Hepatocyte (in vitro differentiated cells): ENCODE measurements around the gene ARHGAP5. TPM values are rescaled to one million over a fixed set of nuclear protein-coding genes. Genes with fewer than 3 reads are reported as not detected.

ENCODE experiments used
- DNase-seq: peaks from one replicate; pipeline ENCODE4 v3.0.0-alpha.2; 2016; ENCODE audit warnings: low spot score
- H2AFZ ChIP-seq: fragments of 200-600 bp; sonication (generic); 2 replicates; pipeline ENCODE4 v1.6.0; 2016; ENCODE audit warnings: antibody characterized with exemption, mild to moderate bottlenecking
- H3K27ac ChIP-seq: fragments of 200-600 bp; sonication (generic); 2 replicates; pipeline ENCODE4 v1.5.1; 2016; ENCODE audit warnings: mild to moderate bottlenecking
- H3K27me3 ChIP-seq: fragments of 200-600 bp; sonication (generic); 2 replicates; pipeline ENCODE4 v1.6.1; 2016
- H3K36me3 ChIP-seq: fragments of 200-600 bp; sonication (generic); replicated peaks from 2 replicates; pipeline ENCODE4 v1.5.1; 2016; ENCODE audit warnings: low read depth; ENCODE audit not compliant: insufficient read depth
- H3K4me1 ChIP-seq: fragments of 200-600 bp; sonication (generic); 2 replicates; pipeline ENCODE4 v1.5.1; 2016; ENCODE audit warnings: mild to moderate bottlenecking, moderate library complexity; ENCODE audit not compliant: insufficient read depth
- H3K4me2 ChIP-seq: fragments of 200-600 bp; sonication (generic); 2 replicates; pipeline ENCODE4 v1.6.0; 2016
- H3K4me3 ChIP-seq: fragments of 200-600 bp; sonication (generic); 2 replicates; pipeline ENCODE4 v1.5.1; 2016; ENCODE audit warnings: mild to moderate bottlenecking
- H3K79me2 ChIP-seq: fragments of 200-600 bp; sonication (generic); 2 replicates; pipeline ENCODE4 v1.6.0; 2017; ENCODE audit warnings: mild to moderate bottlenecking
- H3K9me2 ChIP-seq: fragments of 200-600 bp; sonication (generic); replicated peaks from 2 replicates; pipeline ENCODE4 v1.6.0; 2017; ENCODE audit warnings: mild to moderate bottlenecking; ENCODE audit not compliant: insufficient read depth
- H3K9me3 ChIP-seq: fragments of 200-600 bp; sonication (generic); 2 replicates; pipeline ENCODE4 v1.5.1; 2016; ENCODE audit warnings: low read depth, mild to moderate bottlenecking
- H4K20me1 ChIP-seq: fragments of 200-600 bp; sonication (generic); 2 replicates; pipeline ENCODE4 v1.6.0; 2016; ENCODE audit warnings: mild to moderate bottlenecking; ENCODE audit not compliant: insufficient read depth, poor library complexity, severe bottlenecking
- EZH2 ChIP-seq: fragments of 200-600 bp; sonication (generic); IDR thresholded peaks from 2 replicates; pipeline ENCODE4 v1.6.1; 2016; ENCODE audit warnings: antibody characterized with exemption, mild to moderate bottlenecking, borderline replicate concordance
- EZH2phosphoT487 ChIP-seq: fragments of 200-600 bp; sonication (generic); IDR thresholded peaks from one replicate; pipeline ENCODE4 v1.6.1; 2018; ENCODE audit warnings: antibody characterized with exemption, mild to moderate bottlenecking, low read depth, moderate library complexity; ENCODE audit not compliant: unreplicated experiment, severe bottlenecking
- WGBS: methylation state at CpG from one replicate; pipeline ENCODE4 v1.1.6; 2016; ENCODE audit warnings: low lambda C conversion rate; ENCODE audit errors: missing lambda C conversion rate; 5-methylcytosine and 5-hydroxymethylcytosine counted together
- polyA plus RNA-seq: library from polyadenylated mRNA; unstranded; fragments of >200 nt; fragmentation: Nextera tagmentation; extraction: Ambion mirVana; gene quantifications from 2 replicates; pipeline ENCODE4 v1.2.1, GENCODE V29; 2016
- total RNA-seq: library from RNA; depleted of rRNA; stranded (reverse); fragments of >200 nt; gene quantifications from 2 replicates; pipeline ENCODE4 v1.2.3, GENCODE V29; 2014
- TF ChIP-seq, protein P1 (sequence below): fragments of 200-600 bp; sonication (generic); IDR thresholded peaks from 2 replicates; pipeline ENCODE4 v1.5.1; 2016; ENCODE audit warnings: antibody characterized with exemption, mild to moderate bottlenecking; ENCODE audit not compliant: poor library complexity

ARHGAP5 gene
- total and polyA plus RNA-seq, 2 experiments from 2014 or later: 16.5 to 144 TPM

DNA sequence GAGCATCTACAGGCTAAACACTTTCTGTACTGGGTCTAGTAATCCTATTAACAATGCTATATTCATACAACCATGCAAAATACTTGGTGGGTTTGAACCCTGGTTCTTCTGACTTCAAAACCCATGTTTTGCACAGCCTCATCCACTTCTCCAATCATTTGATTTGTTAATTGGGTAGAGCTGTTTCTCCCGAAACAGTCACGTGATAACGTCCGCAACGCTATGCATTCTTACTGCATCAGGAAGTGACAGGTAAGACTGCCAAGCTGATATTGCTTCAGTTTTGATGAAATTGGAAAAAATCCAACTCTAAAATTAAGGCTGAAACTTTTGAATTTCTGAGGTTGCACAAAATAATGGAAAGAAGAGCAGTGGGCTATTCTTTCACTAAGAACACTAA lies 94.4 kb downstream of the ARHGAP5 start:
- H2AFZ ChIP-seq: no peak overlapping the region

DNA sequence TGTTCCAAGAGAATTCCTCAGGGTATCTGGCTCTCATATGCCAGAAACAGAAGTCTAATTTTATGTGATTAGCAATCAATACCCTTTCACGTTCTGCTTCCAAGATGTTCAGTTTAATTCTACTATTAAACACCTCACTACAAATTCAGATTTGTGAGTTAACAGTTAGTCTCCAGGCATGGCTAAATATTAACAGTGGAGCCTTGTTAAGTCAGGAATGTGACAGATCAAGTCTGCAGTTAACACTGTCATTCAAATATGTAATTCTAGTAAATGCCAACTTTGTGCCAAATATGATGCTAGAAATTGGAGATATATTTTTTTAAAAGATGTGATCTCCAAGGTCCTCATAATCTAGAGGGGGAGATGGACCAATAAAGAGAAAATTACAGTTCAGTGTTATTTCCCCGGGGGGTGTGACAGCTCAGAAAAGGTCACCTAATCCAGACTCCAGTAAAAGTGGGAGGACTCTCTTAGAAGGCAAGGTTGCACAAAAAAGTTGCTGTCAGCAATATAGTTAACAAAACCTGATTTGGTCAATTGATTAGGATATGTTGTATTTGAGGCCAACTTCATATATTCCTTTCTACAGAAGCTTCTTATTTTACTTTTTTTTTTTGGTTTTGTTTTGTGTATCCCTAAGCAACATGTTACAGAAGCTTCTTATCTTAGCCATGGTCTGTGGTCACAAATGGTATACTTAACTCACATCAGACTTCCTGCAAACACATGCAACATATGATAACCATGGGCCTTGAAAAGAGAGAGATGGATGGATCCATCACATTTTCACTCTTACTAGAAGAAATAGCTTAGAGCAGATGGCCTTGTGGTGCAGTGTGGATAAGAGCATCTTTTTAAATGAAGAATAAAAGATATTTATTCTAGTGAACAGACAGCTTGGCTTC lies 106.3 kb downstream of the ARHGAP5 start:
- peaks cover 8% of the 10 kb centered on the region for H3K9me3 ChIP-seq
- no peak overlapping the region for H3K4me3 ChIP-seq
- no peaks in the 10 kb centered on the region for H3K4me1 ChIP-seq
- peak overlapping the region; percentile 4 for H3K4me2 ChIP-seq
- no peaks in the 10 kb centered on the region for H4K20me1 ChIP-seq
- H3K27ac ChIP-seq: no peak overlapping the region
- H3K9me2 ChIP-seq: no peaks in the 10 kb centered on the region
- no peaks in the 10 kb centered on the region for H3K79me2 ChIP-seq
- no peak overlapping the region for H2AFZ ChIP-seq
- H3K27me3 ChIP-seq: no peaks in the 10 kb centered on the region
- WGBS: 49% methylated on average over 2 of the region's 2 CpGs
- TF ChIP-seq EZH2: no peak
- TF ChIP-seq, protein P1, sequence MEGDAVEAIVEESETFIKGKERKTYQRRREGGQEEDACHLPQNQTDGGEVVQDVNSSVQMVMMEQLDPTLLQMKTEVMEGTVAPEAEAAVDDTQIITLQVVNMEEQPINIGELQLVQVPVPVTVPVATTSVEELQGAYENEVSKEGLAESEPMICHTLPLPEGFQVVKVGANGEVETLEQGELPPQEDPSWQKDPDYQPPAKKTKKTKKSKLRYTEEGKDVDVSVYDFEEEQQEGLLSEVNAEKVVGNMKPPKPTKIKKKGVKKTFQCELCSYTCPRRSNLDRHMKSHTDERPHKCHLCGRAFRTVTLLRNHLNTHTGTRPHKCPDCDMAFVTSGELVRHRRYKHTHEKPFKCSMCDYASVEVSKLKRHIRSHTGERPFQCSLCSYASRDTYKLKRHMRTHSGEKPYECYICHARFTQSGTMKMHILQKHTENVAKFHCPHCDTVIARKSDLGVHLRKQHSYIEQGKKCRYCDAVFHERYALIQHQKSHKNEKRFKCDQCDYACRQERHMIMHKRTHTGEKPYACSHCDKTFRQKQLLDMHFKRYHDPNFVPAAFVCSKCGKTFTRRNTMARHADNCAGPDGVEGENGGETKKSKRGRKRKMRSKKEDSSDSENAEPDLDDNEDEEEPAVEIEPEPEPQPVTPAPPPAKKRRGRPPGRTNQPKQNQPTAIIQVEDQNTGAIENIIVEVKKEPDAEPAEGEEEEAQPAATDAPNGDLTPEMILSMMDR: no peak
- TF ChIP-seq EZH2phosphoT487: no peak
- DNase-seq: no peak
- H3K36me3 ChIP-seq: no peaks in the 10 kb centered on the region

More for the DNA sequence above, 94.4 kb downstream of the ARHGAP5 start:
- no peak for DNase-seq
- H3K27me3 ChIP-seq: no peaks in the 10 kb centered on the region
- TF ChIP-seq EZH2phosphoT487: no peak
- no peak for TF ChIP-seq EZH2
- TF ChIP-seq, protein P1: no peak
- 93% methylated on average over 5 of the region's 5 CpGs for WGBS
- H3K9me2 ChIP-seq: no peaks in the 10 kb centered on the region
- no peak overlapping the region for H3K4me2 ChIP-seq
- H3K9me3 ChIP-seq: no peaks in the 10 kb centered on the region
- H3K36me3 ChIP-seq: no peaks in the 10 kb centered on the region
- H3K4me3 ChIP-seq: no peak overlapping the region
- no peaks in the 10 kb centered on the region for H3K79me2 ChIP-seq
- H3K27ac ChIP-seq: no peak overlapping the region
- H3K4me1 ChIP-seq: no peaks in the 10 kb centered on the region
- no peaks in the 10 kb centered on the region for H4K20me1 ChIP-seq

DNA sequence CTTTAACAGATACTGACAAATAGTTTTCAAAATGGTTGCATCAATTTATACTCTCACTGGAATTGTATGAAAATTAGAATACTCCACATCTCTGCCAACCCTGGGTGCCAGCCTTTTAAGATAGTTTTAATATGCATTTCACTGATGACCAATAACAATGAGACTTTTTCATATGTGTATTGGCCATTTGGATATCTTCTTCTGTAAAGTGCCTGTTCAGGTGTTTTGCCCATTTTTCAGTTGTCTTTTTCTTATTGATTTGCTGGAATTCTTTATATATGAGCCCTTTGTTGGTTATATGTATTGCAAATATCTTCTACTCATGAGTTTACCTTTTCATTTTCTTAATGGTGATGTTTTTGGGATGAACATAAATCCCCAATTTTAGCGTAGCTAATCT lies 108.0 kb downstream of the ARHGAP5 start:
- Histone ChIP-seq H3K4me1 (no peaks in the 10 kb centered on the region), H3K79me2 (no peaks in the 10 kb centered on the region), H3K4me2 (no peak overlapping the region), H4K20me1 (no peaks in the 10 kb centered on the region), H3K27ac (no peak overlapping the region), H2AFZ (no peak overlapping the region), H3K4me3 (no peak overlapping the region), H3K36me3 (no peaks in the 10 kb centered on the region), H3K27me3 (no peaks in the 10 kb centered on the region), H3K9me3 (peaks cover 5% of the 10 kb centered on the region), H3K9me2 (no peaks in the 10 kb centered on the region)
- no peak for DNase-seq
- TF ChIP-seq, protein P1: no peak
- no peak for TF ChIP-seq EZH2phosphoT487
- no peak for TF ChIP-seq EZH2
- WGBS: 100% methylated on average over 1 of the region's 1 CpG
